Ureter (tissue), 1 donor: ENCODE results near the gene GTF2I. TPM values are rescaled to one million over a fixed set of nuclear protein-coding genes. Genes with fewer than 3 reads are reported as not detected.
"Not testable (repeated sequence)": the region's sequence is repeated elsewhere in the genome, so short reads cannot be mapped to it uniquely, and the experiment has no call there.

Source experiments
- DNase-seq: peaks from one replicate; pipeline ENCODE4 v3.0.0-alpha.2; 2020; ENCODE audit warnings: low spot score
- total RNA-seq: library from RNA; stranded (reverse); gene quantifications from one replicate; pipeline ENCODE4 v1.2.4, GENCODE V29; 2023
- donor health status: DM: yes; HTN: yes; CAD: no.

GTF2I gene
- total RNA-seq: 277 TPM

DNA sequence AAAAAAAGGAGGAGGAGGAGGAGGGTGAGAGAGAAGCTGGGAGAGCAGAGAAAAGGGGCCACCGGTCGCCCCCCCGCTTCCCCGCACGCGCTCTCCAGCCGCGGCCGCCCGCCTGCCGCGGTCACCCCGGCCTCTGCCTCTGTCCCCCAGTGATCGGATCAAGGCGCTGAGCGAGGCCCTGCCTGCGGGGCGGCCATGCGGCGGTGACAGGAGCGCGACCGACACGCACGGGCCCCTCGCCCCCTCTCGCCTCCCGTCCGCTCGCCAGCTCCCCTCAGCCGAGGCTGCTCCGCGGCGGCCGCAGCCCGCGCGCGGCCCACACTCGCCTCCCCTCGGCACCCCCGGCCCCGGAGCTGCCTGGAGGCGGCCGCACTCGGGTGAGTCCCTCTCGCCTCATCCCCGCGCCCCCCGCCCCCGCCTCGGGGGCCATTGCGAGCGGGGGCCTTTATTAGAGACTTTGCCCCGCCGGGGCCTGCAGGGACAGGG is at the start of gene GTF2I:
Gene GTF2I (plus strand): TSS at position 27 of the 486 bp plus-strand sequence. CDS start 31,411 bp downstream, outside the sequence.
- peak; percentile 57 for DNase-seq

DNA sequence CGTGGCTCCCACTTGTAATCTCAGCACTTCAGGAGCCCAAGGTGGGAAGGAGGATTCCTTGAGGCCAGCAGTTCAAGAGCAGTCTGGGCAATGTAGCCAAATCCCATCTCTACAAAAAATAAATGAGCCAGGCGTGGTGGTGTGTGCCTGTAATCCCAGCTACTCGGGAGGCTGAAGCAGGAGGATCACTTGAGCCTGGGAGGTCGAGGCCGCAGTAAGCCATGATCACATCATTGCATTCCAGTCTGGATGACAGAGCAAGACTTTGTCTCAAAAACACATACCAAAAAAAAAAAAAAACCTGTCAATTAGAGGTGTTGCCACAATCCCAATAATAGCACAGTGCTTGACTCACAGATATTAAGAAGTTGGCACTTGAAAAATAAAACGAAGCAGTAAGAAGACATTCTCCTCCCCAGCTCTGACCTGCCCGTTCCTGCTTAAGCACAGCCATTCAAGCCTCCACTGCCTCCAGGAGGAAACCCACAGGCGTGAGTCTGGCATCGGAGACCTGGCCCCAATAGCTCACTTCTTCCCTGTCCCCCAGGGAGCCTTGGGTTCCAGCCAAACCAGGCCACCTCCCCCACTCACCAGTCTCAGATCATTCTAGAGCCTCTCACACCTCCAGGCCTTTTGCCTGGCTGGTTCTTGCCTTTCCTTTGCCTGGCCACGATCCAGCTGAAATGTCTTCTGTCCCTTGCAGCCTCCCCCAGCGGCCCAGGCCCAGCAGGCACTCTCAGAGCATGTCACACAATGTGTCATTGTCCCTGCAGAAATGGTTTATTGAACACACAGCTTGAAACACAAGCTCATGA is 45.3 kb upstream of the GTF2I start:
- peak; percentile 59 for DNase-seq

DNA sequence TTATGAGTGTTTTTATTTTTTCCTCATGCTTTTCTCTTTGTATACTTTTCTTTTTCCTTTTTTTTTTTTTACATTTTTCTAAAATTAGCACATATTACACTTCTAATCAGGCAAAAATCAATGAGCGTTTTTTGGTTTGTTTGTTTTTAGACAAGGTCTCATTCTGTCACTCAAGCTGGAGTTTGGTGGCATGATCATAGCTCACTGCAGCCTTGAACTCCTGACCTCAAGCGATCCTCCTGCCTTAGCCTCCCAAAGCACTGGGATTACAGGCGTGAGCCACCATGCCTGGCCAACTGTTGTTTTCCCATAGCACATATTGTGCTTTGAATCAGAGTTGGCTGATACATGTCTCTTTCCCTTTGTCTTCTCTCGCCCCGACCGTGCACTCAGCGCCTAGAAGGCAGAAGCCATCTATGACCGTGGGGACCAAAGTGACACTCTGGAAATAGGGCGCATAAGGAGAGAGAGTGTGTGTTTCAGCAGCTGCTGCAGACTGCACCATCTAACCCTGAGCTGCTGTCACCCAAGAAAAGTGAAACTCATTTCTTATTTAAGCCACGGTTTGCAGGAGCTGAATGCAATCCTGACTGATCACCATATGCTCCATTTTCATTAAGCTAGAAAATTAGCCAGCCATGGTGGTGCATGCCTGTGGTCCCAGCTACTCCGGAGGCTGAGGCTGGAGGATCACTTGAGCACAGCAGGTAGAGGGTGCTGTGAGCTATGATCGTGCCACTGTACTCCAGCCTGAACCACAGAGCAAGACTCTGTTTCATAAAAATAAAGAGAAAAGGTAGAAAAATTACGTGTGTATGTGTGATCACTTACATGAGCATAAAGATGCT is 41.4 kb upstream of the GTF2I start:
- no peak for DNase-seq

DNA sequence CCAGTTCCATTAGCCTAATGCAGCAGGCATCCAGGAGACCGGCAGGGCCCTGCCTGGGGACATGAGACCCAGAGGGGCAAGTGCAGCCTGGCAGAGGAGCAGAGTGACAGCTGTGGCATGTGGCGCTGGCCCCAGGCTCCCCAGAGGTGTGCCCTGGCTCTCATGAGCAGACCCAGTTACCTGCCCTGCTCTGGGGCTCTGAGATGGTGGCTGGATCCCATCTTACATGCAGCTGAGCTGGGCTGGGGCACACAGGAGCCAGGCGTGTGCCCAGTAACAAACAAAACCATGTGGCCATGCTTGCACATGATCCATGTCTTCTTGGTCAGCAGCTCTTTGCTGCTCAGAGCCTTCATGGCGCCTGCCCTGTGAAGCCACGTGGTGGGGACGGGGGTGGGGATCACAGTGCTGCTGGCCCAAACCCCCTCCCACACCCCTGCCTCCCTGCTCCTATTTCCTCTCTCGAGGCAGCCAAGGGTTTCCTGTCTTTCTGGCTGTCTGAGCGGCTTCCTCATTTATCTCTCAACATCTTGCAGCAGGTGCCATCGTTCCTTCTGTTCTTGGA is 40.3 kb upstream of the GTF2I start:
- DNase-seq: peak; percentile 46

DNA sequence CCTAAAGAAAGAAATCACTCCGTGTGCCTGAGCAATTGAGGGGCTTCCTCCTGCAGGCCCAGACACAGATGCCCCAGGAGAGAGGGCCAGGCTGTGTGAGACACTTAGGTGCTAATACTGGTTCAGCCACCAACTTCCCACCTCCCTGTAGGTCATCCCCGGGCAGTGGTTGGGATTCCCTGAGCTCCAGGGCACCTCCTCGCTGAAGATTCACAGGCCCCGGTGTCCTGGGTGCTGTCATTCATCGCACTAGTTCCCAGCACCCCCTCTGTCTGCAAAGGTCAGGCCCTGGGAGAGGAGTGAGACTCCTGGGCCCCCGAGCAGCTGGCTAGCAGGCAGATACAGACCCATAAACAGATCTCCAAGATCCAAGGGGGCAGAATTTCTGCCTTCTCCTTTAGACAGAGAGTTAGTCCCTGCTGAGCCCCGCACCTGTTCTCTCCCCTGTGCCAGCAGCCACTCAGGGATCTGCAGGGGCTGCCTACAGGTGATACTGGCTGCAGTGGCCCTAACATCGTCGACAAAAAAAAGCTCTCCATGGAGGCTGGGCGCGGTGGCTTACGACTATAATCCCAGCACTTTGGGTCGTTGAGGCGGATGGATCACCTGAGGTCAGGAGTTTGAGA is 38.2 kb upstream of the GTF2I start:
- DNase-seq: no peak

DNA sequence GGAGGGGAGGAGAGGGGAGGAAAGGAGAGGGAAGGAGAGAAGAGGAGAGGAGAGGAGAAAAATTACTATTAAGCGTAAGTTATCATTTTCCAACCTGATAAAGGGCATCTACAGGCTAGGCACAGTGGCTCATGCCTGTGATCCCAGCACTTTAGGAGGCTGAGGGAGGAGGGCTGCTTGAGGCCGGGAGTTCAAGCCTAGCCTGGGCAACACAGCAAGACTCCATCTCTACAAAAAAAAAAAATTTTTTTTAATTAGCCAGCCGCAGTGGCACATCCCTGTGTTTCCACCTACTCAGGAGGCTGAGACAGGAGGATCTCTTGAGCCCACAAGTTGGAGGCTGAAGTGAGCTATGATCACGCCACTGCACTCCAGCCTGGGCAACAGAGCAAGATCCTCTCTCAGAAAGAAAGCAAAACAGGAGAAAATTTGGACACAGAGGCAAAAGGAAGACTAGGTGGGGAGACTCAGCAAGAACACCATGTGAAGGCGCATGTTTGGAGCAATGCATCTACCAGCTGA is 35.2 kb upstream of the GTF2I start:
- no peak for DNase-seq

DNA sequence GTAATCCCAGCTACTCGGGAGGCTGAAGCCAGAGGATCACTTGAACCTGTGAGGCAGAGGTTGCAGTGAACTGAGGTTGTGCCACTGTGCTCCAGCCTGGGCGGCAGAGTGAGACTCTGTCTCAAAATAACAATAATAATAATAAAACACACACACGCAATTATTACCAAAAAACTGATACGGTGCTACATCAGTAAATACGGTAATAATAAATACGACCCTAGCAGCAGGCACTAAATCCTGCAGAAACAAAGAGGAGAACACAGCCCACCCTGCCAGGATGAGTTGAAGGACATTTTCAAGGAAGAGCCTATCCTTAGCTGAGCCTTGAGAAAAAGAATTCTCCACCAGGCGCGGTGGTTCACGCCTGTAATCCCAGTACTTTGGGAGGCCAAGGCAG is 34.4 kb upstream of the GTF2I start:
- no peak for DNase-seq

DNA sequence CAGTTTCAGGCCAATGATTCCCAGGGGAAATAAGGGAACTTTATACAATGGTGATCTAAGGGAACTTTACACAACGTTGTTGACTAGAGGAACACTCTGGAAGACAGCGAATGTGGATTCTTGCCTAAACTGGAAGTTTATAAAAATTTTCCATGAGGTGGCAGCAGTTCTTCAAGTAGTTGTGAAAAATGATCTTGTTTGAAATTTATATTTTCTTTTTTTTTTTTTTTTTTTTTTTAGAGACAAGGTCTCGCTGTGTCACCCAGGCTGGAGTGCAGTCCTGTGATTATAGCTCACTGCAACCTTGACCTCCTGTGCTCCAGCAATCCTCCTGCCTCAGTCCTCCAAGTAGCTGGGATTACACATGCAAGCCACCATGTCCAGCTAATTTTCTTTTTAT is 32.1 kb upstream of the GTF2I start:
- no peak for DNase-seq

DNA sequence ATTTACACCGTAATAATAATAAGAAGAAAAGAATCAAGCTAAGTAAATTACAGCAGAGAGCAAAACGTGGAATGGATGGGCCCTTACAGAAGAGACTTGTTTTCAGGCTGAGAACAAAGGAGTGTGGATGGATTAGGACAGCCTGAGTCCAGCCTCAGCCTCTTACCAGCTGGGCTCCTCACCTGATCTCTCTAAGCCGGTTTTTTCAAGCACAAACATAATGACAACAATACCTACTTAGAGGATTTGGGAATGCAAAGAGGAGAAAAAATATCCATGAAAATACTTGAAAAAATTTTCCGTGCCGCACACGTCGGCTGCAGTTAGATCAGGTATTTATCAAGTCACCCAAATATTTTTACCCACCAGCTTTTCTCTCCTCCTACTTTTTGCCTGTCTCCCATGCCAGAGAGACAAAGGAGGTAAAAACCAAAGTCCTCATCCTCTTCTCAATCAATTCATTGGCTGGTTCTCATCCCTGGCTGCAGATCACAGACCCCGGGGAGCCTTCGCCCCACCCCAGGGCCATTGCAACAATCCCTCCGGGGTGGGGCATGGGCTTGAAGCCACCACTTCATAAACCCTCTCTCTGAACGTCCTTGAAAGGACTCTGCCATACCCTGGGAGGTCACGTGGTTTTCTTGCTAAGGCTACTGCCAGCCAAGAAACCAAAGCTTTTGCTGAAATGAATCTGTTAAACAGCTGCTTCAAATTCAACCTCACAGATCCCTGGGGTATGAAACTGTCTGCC is 29.7 kb upstream of the GTF2I start:
- DNase-seq: peak; percentile 53

DNA sequence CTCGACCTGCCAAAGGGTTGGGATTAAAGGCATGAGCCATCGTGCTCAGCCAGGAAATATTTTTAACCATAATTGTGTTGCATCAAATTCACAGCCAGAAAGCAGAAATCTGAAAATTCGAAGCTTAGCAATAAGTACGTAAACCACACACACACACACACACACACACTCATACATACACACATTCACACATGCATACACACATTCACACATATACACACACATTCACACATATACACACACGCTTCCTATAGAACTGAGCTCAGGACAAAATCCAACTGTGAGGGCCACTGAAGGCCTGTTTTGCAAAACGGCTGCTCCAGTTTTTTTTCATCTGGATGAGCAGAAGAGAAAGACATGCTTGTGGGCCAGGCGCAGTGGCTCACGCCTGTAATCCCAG is 25.0 kb upstream of the GTF2I start:
- DNase-seq: no peak

DNA sequence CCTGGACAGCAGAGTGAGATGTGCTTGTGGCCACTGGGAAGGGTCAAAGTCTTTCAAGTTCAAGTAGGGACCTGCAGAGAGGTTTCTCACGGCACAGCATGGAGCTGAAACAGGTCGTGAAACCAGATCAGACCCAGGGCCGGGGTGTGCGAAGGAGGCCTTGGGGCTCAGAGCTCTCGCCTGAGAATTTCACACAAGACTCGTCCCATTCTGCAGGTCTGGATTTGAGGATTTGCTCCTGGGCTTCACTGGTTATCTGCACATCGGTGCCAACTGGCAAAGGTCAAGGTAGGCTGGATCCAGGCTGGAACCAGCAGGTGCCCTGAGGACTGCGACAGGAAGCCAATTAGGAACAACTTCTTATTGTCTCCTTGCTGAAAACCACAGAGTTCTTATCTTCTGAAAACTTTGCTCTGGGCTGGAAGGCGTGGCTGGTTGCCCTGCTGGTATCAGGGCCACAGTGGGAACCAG is 24.0 kb upstream of the GTF2I start:
- DNase-seq: no peak

DNA sequence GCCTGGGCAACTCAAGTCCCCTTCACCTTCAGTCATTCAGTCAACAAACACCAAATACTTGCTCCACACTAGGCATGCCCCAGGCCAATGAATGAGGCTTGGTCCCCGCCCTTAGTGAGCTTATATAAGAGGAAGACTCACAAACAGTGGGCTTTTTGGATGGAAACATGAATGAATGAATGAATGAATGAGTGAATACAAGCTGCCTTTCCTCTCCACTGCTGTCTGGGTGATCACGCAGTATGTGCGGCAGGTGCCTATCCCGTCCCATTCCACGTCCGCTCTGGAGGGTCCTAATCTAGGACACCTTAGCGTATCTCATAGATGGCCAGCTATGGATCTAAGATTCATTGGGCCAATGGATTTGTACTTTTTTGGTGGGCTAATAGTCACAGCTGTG is 19.8 kb upstream of the GTF2I start:
- no peak for DNase-seq

DNA sequence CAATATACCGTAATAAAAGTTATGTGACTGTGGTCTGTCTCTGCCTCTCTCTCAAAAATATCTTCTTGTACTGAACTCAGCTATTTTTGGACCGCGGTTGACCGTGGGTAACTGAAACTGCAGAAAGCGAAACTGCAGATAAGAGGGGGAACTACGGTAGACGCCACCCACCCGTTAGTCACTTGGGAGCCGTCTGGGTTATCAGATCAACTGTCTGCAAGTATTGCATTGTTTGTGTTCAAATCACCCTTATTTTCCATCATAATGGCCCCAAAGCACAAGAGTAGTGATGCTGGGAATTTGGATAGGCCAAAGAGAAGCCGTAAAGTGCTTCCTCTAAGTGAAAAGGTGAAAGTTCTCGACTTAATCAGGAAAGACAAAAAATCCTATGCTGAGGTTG is 7.5 kb upstream of the GTF2I start:
- not testable (repeated sequence) for DNase-seq

DNA sequence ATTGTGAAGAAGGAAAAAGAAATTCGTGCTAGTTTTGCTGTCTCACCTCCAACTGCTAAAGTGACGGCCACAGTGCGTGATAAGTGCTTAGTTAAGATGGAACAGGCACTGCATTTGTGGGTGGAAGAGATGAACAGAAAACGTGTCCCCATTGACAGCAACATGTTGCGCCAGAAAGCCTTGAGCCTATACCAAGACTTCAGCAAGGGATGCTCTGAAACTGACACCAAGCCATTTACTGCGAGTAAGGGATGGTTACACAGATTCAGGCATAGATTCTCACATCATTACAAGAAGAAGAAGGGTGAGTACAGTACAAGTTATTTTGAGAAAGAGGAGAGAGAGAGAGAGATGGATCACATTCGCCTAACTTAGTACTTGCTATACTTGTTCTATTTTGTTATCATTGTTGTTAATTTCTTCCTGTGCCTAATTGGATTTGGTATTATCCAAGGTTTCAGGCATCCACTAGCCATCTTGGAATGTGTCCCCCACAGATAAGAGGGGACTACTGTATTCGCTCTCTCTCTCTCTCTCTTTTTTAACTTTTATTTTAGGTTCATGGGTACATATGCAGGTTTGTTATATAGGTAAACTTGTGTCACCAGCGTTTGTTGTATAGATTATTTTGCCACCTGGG is 6.9 kb upstream of the GTF2I start:
- DNase-seq: not testable (repeated sequence)

DNA sequence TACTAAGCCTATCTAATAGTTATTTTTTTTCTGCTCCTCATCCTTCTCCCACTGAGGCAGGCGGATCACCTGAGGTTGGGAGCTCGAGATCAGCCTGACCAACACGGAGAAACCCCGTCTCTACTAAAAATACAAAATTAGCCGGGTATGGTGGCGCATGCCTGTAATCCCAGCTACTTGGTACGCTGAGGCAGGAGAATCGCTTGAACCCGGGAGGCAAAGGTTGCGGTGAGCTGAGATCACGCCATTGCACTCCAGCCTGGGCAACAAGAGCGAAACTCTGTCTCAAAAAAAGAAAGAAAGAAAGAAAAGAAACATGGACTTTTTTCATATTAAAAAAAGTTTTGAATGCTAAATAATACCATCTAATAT is 6.4 kb upstream of the GTF2I start:
- not testable (repeated sequence) for DNase-seq

DNA sequence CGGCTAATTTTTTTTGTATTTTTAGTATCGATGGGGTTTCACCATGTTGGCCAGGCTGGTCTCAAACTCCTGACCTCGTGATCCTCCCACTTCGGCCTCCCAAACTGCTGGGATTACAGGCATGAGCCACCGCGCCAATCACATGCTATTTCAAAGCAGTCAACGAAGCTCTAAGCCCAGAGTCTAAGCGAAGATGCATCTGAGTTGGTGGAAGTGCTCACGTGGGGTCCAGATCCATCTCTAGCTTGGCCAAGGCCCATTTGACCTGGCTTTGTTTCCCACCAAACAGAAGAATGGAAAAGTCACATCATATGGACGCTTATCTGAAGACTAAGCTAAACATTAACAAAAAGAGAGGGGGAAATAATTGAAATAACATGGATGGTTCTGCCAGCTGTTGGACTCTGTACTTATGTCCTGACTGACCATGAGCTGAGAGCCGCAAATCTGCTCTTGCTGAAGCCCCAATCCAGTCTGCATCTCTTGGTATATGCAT is 3.8 kb upstream of the GTF2I start:
- DNase-seq: no peak

DNA sequence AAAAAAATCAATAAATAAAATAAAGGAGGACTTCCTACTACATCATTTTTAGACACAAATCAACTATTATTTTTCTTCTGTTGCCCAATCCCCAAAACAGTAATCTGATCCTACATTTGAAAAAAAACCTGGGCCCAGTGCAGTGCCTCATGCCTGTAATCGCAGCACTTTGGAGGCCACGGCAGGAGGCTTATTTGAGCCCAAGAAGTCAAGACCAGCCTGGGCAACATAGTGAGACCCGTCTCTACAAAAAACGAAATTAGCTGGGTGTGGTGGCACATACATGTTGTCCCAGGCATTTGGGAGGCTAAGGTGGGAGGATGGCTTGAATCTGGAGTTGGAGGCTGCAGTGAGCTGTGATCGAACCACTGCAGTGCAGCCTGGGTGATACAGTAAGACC is 2.7 kb upstream of the GTF2I start:
- no peak for DNase-seq

DNA sequence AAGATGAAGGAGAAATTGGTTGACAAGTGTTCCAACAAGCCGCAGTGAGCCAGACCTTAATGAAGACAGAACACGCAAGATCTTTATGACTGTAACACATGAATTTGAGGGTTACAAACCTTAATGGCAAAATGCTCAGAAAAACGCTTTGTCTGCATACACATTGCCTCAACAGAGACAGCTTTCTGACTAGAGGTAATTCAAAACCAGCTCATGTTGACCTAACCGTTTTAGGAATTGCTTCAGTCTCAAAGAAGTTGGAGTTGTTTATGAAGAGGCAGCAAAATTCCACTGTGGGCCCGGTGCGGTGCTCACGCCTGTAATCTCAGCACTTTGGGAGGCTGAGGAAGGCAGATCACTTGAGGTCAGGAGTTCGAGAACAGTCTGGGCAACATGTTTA is 2.2 kb upstream of the GTF2I start:
- DNase-seq: no peak

DNA sequence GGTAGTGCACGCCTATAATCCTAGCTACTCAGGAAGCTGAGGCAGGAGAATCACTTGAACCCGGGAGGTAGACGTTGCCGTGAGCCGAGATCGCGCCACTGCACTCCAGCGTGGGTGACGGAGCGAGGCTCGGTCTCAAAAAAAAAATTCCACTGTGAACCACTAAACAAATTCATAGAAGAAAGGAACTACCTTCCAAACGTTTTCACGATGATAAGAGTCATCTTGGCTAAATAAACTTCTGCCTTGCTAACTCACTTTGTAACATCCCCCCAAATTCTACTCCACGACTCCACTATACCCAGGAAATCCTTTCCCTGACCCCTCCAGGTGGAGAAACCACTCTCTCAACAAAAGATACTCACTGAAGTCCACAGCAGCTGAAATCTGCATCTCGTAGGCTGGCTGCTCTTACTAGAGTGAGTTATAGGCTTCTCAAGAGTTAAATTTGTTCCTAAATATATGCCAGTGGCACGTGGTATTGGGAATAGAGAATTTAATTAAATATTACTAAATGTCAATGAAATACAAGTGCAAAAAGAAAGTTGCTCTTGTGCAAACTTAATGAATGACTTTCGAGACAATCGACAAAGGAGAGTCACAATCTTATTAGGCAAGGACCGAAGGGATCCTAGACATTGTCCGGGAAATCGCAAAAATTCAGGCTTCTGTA is 1.6 kb upstream of the GTF2I start:
- no peak for DNase-seq

DNA sequence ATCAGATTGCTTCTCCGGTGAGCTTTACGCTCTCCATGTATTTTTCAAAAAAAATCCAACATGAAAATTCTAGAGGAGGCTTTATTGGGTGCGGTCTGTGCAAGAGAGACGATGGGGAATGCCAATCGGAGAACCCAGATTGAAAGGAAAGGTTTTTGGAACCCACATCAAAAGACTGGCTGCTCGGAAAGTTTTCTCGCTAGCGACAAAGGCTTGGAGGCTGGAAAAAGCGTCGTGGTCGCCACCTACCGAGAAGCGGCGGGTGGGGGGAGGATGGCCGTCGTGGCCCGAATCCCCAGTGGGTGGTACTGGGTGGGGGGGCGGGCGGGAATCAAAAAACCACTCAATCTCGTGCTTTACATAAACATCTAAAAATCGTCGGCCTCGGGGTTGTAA is 1.1 kb upstream of the GTF2I start:
- DNase-seq: peak; percentile 67
